IPS-11a (cell line): Measurements from ENCODE around the gene CEBPE.

Source experiments
- H3K4me3 ChIP-seq: one replicate; pipeline ENCODE4 v1.5.1; 2013; ENCODE audit warnings: low read depth, low read length, control low read depth

CEBPE gene

DNA sequence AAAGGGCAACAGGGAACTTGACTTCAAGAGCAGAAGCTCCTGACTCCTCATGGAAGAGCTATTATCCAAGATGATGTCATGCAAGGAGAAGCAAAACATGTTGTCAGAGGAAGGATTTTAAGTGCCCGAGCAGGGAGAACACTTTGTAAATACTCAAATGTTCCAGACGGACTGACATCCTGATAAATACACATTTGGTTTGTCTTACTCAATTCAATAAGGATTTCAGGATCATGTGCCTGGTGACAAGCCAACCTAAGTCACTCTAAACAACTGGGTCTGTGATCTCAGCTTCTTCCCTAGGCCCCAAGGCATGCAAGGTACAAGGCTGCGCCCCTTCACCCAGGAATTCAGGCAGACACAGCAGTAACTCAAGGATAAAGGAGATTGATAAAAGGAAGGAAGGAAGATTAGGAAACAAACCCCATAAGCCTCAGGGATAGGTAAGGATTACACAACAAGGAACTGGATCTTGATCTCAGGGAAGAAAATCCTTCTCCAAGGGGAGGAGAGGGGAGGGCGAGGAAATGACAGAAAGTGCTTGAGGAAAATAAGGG is 26.8 kb upstream of the CEBPE start:
- H3K4me3 ChIP-seq = no peak overlapping the region

DNA sequence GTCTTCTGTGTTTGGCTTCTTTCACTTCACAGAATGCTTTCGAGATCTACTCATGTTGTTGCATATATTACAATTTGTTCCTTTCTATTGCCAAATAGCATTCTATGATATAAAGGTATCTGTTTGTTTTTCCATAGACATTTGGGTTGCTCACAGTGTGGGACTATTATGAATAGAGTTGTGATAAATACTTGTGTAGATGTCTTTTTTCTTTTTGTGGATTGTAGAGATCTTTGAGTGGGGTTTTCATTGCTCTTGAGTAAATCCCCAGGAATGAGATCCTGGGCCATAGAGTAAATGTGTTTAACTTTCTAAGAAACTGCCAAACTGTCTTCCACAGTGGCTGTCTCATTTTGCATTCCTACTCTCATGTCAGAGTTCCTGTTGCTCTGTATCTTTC is 24.9 kb upstream of the CEBPE start:
- no peak overlapping the region for H3K4me3 ChIP-seq

DNA sequence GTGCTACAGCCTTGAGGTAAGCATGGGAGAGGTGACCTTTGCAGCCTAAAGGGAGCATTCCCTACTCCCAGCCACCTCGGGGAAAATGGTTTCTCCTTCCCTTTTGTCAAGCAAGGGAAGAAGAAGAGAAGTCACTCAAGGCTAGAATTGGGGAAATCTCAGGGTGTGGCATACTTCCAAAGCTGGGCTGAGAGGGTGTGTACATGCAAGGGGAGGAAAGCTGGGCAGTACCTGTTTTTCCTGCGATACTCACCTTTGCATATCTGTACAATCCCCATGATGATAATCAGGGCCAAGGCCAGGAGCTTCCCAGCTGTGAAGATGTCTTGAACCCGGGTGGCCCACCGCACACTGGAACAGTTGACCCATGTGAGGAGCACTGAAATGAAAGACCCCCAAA is 23.8 kb upstream of the CEBPE start:
- H3K4me3 ChIP-seq = no peak overlapping the region

DNA sequence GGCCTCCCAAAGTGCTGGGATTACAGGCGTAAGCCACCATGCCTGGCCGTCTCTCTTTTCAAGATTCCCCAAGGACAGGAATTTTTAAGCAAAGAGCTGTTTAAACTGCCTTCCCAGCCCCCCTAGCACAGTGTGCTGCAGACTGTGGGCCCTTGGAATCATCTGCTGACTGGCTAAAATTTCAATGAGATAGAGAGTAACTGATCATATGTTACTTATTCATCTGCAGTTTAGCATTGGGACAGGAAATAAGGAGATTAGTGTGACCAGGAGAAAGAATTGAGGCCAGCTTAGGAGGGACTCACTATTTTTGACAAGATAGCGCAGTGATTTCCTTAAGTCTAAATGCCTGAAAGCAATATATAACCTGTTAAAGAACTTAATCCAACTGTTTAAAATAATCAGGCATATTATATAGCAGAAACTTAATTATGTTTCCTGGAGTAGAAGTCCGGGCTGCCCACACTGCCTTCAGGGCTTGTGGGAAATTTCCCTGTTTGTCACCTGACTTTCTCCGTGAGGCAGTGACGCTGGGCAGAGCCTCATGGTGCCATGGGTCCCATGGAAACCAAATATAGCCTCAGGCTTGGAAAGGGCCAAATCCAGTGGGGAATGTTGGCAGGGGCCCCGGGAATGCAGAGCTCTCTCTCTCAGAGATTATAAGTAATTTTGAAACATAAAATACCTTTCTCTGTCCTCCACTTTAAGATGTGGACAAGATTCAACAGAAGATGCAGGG is 22.8 kb upstream of the CEBPE start:
- no peak overlapping the region for H3K4me3 ChIP-seq

DNA sequence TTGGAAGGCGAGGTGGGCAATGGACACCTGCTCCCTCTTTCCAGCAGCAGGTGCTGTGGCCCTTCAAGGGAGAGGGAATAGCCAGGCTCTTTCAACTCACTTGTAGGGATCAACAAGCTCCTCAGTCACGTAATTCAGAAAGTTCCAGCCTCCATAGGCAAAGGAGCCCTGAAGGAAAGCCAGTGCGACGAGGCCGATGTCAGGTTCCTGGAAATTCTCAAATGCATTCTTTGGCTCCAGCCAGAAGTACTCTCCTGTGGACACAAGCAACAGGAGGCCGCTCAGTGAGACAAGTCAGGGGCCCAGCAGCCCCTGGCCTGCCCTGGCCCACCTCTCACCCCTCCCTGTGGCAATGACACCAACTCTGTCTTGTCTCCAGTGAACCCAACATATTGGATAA is 21.3 kb upstream of the CEBPE start:
- H3K4me3 ChIP-seq = no peak overlapping the region

DNA sequence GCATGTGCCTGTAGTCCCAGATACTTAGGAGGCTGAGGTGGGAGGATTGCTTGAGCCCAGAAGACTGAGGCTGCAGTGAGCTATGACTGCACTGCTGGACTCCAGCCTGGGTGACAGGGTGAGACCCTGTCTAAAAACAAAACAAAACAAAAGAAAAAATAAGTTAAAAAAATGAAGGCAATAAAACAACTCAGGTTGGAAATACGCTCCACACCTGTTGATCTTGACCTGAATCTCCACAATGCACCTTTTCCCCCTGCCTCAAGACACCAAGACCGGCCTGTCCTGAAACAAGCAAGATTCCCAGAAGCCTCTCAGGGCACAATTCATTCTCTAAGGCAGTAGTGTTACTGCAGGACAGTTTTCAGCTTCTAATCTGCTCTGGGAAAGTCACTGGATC is 20.8 kb upstream of the CEBPE start:
- H3K4me3 ChIP-seq = no peak overlapping the region

DNA sequence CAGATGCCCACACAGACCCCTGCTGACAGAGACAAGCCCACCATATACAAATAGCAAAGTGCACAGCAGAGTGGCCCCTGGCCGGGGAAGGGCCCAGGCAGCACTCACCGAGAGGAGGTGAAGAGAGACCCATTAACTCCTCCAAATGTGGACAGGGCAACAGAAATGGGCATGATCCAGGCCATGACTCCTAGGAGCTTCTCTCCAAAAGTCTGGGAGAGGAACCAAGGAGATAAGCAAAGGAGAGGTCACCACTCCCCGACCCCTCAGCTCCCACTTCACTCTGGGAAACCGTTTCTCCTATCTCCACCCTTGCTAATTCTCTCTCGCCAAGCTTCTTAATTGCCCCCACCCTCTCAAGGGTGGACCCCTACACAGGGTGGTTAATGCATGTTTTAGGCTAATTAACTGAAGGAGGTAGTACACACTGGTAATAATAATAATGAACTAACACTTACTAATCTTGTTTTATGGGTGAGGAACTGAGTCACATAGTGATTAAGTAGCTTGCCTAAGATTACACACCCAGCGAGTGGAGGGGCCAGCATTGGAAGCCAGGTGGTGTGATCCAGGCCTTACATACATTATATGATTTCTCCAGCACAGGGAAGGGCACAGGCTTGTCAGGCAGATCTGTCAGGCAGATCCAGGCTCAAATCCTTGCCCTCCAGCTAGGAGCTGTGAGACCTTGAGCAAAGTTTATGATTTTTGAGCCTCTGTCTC is 18.9 kb upstream of the CEBPE start:
- no peak overlapping the region for H3K4me3 ChIP-seq

DNA sequence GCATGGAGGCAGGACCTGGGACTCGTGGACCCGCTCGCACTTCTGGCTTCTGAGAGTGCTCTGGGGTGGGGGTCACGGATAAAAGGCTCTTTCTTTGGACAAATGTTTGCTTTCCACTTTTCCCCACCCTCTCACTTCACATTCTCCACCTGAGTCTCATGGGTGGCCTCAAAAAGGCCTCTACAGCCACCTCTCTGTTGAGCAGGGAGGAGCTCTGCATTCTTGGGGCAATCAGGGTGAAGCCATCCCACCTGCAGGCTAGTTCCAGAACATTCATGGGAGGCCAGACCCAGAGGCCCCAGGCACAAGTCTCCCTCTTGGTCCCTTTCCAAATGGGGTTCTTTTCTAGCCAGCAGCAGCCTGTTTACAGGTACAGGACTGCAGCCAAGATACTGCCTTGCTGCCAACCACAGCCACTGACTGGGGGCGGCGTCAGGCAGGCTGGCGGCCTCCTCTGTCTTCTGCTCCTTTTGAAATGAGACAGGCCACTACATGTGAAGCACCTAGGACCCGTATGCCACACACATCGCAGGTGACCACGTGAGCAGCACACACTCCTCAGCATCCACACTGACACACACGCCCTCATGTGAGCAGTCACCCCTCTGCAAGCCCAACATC is 18.2 kb upstream of the CEBPE start:
- no peak overlapping the region for H3K4me3 ChIP-seq

DNA sequence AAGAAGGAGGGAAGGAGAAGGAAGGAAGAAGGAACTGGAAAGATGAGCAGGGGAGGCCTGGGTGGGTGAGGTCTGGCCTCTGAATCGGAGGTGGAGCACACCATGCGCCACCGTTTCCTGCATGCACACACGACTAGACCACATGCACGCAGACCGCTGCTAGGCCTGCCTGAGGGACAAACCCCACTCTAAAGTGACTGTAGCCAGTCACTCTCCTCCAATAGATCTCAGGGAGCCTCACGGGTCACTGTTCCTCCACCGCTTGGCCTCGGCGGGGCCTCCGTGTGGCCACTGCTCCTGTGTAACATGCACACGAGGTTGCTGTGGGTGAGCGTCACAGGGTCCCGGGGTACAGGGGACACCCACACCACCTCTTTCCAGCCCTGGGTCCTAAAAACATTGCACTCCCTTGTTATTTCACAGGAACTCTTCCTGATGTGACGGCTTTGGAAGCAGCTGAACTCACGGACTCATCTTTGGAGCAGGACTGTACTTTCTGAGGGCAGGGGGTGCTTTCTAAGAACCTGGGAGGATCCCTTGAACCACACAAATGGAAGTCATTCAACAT is 17.6 kb upstream of the CEBPE start:
- no peak overlapping the region for H3K4me3 ChIP-seq

DNA sequence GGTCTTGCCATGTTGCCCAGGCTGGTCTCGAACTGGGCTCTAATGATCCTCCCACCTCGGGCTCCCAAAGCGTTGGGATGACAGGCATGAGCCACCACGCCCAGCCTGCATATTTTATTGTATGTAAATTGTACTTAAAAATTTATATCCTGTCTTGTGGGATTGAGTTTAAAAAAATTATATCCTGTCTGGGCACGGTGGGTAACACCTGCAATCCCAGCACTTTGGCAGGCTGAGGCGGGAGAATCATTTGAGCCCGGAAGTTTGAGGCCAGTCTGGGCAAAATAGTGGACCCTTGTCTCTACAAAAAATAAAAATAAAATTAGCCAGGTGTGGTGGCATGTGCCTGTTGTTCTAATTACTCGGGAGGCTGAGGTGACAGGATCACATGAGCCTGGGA is 13.9 kb upstream of the CEBPE start:
- H3K4me3 ChIP-seq = no peak overlapping the region

DNA sequence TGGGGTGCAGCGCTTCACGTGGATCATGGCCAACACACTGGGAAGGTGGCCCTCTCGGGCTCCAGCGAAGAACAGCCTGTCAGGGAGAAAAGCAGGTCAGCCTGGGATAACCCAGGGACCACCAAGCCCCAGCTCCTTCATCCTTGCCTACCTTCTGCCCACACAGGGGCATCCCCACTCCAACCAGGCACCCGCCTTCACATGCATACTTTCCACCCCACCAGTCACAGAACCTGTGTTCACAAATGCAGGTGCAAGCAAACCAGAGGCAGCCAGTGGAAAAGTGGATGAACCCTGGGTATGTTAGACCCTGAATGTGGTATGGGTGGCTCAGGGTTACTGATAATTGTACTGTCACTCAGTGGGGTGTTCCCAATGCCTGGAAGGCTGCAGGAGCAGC is 12.4 kb upstream of the CEBPE start:
- no peak overlapping the region for H3K4me3 ChIP-seq

DNA sequence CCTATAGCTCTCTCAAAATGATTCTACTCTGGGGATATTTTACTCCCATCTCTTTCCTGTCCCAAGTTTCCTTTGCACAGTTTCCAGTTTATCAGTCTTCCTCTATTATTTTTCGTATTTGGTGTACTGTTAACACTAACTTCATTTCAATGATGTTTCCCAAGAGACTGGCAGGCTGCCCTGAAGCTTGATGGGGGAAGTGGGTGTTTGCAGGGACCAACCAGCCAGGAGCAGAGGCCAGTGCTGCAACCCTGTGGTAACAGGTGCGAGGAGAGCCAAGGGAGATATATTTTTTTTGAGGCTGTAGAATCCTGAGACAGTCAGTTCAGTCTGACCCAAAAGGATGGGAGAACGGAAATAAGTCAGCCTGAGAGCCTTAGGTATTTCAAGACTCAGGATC is 11.8 kb upstream of the CEBPE start:
- no peak overlapping the region for H3K4me3 ChIP-seq

DNA sequence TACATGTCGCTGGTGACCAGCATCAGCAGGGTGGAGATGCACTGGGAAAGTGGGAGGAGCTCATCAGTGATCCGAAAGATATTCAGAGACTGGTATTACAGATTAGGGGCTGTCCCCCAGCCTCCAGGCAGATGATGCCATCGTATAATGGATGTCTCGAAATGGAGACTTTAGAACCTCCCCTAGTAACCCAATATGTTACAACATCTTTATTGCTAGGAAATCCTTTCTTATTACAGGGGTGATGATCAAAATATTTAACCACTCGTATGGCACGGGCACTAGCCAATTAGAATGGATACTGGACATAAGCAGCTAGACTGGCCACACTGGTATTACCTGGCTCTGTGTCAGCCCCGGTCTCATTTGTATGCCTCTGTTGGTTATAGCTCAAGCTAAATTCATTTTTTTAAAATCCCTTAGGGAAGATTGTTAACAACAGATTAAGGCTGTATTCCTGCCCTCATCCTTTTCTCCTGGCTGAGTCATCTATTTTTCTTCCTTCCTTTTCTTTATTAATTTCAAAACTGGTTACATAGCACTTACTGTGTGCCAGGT is 10.8 kb upstream of the CEBPE start:
- H3K4me3 ChIP-seq = no peak overlapping the region

DNA sequence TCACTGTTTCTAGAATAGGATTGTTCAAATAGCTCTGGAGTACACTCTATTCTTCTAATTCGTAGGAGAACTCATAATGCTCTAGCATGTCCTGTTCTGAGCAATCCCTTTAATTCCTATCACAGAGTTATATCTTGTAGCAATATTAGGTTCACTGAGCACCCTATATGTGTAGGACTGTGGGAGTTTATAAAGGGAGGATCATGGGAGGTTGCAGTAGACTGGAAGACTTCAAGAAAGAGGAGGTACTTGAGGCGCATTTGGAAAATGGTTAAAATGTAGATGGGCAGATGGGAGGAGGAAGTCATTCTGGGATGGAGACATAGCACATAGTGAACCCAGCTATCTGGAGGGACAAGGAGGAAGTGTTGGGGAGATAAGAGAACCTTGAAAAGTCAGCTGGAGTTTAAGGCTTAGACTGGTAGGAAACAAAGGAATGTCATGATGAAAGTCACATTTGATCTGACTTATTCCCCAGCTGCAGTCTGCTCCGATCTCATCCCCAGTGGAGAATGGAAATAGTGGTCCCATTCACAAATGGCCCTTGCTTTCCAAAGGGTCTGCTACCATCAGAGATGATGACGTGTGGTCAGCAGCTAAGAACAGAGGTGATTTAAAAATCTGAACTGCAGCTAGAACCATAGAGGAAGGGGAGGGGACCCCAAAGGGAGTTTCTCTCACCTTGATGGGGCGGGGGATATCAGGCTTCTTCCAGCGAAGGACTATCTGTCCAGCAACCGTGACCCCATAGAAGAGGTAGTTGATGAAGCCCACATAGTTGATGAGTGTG is 10.1 kb upstream of the CEBPE start:
- no peak overlapping the region for H3K4me3 ChIP-seq

DNA sequence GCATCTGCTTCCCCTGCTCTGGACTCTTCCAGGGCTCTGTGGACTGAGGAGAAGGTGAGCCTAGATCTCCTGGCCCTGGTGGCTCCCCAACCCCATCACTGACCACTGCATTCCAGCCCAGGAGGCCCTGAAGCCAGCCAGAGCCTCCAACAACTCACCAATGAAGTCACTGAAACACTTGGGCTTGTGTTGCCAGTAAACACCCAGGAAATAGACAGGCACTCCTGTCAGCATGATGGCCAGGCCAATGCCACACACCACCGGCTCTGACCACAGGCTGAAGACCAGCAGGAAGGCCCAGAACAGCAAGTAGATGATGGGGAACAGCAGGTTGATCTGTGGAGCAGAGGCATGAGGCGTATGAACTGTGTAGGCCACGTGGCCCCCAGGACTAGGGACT is 8.8 kb upstream of the CEBPE start:
- H3K4me3 ChIP-seq = no peak overlapping the region

DNA sequence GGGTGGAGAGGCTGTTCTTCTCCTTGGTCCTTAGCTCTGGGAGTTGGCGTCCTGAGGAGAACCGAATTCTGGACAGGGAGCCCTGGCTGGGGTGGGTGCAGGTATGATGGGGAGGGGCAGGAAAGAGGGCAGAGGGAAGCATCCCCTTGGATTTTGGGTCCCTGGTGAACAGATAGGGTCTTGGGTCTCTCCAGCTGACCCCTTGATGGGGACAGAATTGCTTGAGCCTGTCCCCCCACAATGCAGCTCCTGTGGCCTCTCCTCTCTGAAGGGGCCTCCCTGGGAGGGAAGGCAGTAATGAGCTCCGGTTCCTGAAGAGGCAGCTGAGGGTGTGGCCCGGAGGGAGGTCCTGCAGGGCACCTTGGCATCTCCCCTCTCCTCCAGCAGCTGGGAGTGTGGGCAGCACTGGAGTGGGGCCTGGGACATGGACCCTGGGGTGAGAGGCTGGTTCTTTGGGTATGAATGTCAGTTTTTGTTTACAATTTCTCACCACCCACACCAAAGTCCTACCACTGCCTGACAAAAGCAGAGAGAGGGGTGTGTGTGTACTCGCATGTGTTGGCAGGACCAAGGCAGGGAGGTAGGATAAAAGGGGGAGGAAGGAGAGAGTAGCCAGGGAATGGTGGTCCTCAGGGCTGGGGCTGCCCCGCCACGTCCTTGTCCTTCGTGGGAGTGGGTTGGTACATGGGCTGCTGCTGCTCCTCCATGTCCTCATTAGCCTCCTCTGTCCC is 7.7 kb upstream of the CEBPE start:
- no peak overlapping the region for H3K4me3 ChIP-seq

DNA sequence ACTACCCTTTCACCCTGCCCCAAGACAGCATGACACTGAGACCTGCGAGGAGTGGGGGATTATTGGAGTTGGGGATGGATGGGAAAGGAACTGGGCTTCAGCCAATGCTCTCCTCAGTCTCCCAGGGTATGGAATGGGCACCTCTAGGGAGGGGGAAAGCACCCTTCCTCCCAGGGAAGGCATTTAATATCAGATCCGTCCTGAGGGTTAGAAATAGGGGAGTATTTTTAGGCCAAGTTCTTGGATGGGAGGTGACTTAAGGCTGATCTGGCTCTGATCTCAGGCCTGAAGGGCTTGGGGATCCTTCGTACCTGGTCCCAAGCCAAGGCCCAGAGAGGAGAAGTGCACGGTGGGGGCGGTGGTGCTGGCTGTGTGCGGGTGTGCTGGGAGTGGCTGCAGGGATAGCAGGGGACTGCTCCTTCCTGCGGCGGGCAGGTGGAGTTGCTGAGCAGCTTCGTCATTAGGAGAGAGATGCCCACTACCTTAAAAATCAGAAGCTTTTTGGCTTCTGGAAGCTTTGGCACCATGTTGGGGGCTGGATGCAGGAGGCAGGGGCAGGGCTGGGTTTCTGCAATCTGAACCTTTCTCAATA is 7.0 kb upstream of the CEBPE start:
- H3K4me3 ChIP-seq = no peak overlapping the region

DNA sequence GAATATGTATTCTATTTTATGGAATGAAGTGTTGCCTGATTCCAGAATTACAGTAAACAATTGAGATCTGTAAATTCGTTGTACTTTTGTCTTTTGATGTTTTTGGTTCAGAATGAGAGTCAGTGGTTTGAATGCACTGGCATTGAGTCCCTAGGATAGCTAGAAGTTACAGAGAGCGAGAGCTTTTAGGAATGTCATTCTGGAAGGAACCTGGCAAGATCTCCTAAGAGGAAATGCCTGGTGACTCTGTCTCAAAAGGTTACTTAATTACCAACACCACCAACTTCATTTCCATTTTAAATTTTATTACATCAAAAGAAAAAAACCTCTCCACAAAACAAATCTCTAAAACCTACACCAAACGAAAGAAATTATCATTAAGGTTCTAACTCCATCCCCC is 6.0 kb upstream of the CEBPE start:
- H3K4me3 ChIP-seq = no peak overlapping the region

DNA sequence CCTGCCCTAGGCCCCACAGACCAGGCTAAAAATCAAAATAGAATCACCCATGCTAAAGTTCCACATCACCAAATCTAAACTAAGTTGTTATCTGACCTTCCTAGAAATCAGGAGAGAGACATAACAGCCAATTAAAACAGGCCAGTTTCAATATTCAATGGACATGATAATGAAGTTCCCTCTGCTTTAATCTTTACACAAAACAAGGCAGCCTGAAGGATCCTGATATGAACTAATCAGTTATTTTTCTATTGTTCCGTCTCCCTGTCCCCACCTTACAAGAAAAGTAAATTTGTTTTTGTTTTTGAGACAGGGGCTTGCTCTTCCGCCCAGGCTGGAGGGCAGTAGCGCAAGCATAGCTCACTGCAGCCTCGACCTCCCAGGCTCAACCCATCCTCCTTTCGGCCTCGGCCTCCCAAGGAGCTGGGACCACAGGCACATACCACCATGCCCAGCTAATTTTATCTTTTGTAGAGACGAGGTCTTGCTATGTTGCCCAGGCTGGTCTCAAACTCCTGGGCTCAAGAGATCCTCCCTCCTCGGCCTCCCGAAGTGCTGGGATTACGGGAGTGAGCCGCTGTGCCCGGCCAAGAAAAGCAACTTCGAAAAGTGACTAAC is 5.4 kb upstream of the CEBPE start:
- H3K4me3 ChIP-seq = no peak overlapping the region
